ENCODE data around the gene PITRM1. TPM values are rescaled to one million over a fixed set of nuclear protein-coding genes. Genes with fewer than 3 reads are reported as not detected.

The PITRM1 gene
- total RNA-seq, 1 donor from 2014 or later = 84.9 TPM

GRCh38 chr10:3116508-3117100 lies 56.0 kb downstream of the PITRM1 start:
- H3K9me3 Mint-ChIP-seq (ENCODE audit: low read depth) = no peaks in the 10 kb centered on the region
- TF ChIP-seq CTCF (IDR thresholded peaks at IDR 0.05) = no peak
- no peak for DNase-seq (ENCODE audit: low spot score)
- H3K36me3 Mint-ChIP-seq (ENCODE audit: low read depth) = peaks cover 42% of the 10 kb centered on the region
- no peak overlapping the region for H3K27ac Mint-ChIP-seq (ENCODE audit: unreplicated experiment)
- peaks cover 8% of the 10 kb centered on the region for H3K4me1 Mint-ChIP-seq (ENCODE audit: low read depth)
- H3K27me3 Mint-ChIP-seq (ENCODE audit: low read depth) = no peaks in the 10 kb centered on the region
- no peak overlapping the region for H3K4me3 Mint-ChIP-seq (ENCODE audit: unreplicated experiment)

GRCh38 chr10:3115685-3116084 lies 56.9 kb downstream of the PITRM1 start:
- Mint-ChIP-seq H3K4me1 (ENCODE audit: low read depth) (peaks cover 11% of the 10 kb centered on the region), H3K4me3 (ENCODE audit: unreplicated experiment) (no peak overlapping the region), H3K36me3 (ENCODE audit: low read depth) (peaks cover 47% of the 10 kb centered on the region), H3K9me3 (ENCODE audit: low read depth) (no peaks in the 10 kb centered on the region), H3K27ac (ENCODE audit: unreplicated experiment) (no peak overlapping the region), H3K27me3 (ENCODE audit: low read depth) (no peaks in the 10 kb centered on the region)
- no peak for DNase-seq (ENCODE audit: low spot score)
- TF ChIP-seq CTCF (IDR thresholded peaks at IDR 0.05) = no peak

- H3K9me3 Mint-ChIP-seq (ENCODE audit: low read depth) = no peaks in the 10 kb centered on the region
- H3K27me3 Mint-ChIP-seq (ENCODE audit: low read depth) = no peaks in the 10 kb centered on the region
- no peak overlapping the region for H3K27ac Mint-ChIP-seq (ENCODE audit: unreplicated experiment)
- DNase-seq (ENCODE audit: low spot score) = no peak
- TF ChIP-seq CTCF (IDR thresholded peaks at IDR 0.05) = no peak
- peaks cover 52% of the 10 kb centered on the region for H3K36me3 Mint-ChIP-seq (ENCODE audit: low read depth)
- H3K4me1 Mint-ChIP-seq (ENCODE audit: low read depth) = peaks cover 10% of the 10 kb centered on the region
- no peak overlapping the region for H3K4me3 Mint-ChIP-seq (ENCODE audit: unreplicated experiment)
Observed at GRCh38 chr10:3113343-3113720, 59.2 kb downstream of the PITRM1 start.

GRCh38 chr10:3111621-3112163 lies 60.9 kb downstream of the PITRM1 start:
- no peak for TF ChIP-seq CTCF (IDR thresholded peaks at IDR 0.05)
- Mint-ChIP-seq H3K27ac (ENCODE audit: unreplicated experiment) (no peak overlapping the region), H3K27me3 (ENCODE audit: low read depth) (no peaks in the 10 kb centered on the region), H3K36me3 (ENCODE audit: low read depth) (peaks cover 46% of the 10 kb centered on the region), H3K4me1 (ENCODE audit: low read depth) (peaks cover 26% of the 10 kb centered on the region), H3K9me3 (ENCODE audit: low read depth) (no peaks in the 10 kb centered on the region), H3K4me3 (ENCODE audit: unreplicated experiment) (no peak overlapping the region)
- peak; percentile 69 for DNase-seq (ENCODE audit: low spot score)

GRCh38 chr10:3110782-3111620 lies 61.6 kb downstream of the PITRM1 start:
- H3K27ac Mint-ChIP-seq (ENCODE audit: unreplicated experiment) = no peak overlapping the region
- no peak for DNase-seq (ENCODE audit: low spot score)
- peaks cover 26% of the 10 kb centered on the region for H3K4me1 Mint-ChIP-seq (ENCODE audit: low read depth)
- TF ChIP-seq CTCF (IDR thresholded peaks at IDR 0.05) = no peak
- H3K4me3 Mint-ChIP-seq (ENCODE audit: unreplicated experiment) = no peak overlapping the region
- H3K9me3 Mint-ChIP-seq (ENCODE audit: low read depth) = no peaks in the 10 kb centered on the region
- peaks cover 39% of the 10 kb centered on the region for H3K36me3 Mint-ChIP-seq (ENCODE audit: low read depth)
- H3K27me3 Mint-ChIP-seq (ENCODE audit: low read depth) = no peaks in the 10 kb centered on the region

Data from chondrocyte (in vitro differentiated cells).